DMS 273 treated with DMSO at 0.1 percent for 48 hours (cell line): Measurements from ENCODE around the gene SENP7.
"Not testable (repeated sequence)": the region's sequence is repeated elsewhere in the genome, so short reads cannot be mapped to it uniquely, and the experiment has no call there.

ENCODE experiments used
- DNase-seq: peaks from one replicate; lab custom pipeline; 2025; lab: John Stamatoyannopoulos, UW

The SENP7 gene, protein sequence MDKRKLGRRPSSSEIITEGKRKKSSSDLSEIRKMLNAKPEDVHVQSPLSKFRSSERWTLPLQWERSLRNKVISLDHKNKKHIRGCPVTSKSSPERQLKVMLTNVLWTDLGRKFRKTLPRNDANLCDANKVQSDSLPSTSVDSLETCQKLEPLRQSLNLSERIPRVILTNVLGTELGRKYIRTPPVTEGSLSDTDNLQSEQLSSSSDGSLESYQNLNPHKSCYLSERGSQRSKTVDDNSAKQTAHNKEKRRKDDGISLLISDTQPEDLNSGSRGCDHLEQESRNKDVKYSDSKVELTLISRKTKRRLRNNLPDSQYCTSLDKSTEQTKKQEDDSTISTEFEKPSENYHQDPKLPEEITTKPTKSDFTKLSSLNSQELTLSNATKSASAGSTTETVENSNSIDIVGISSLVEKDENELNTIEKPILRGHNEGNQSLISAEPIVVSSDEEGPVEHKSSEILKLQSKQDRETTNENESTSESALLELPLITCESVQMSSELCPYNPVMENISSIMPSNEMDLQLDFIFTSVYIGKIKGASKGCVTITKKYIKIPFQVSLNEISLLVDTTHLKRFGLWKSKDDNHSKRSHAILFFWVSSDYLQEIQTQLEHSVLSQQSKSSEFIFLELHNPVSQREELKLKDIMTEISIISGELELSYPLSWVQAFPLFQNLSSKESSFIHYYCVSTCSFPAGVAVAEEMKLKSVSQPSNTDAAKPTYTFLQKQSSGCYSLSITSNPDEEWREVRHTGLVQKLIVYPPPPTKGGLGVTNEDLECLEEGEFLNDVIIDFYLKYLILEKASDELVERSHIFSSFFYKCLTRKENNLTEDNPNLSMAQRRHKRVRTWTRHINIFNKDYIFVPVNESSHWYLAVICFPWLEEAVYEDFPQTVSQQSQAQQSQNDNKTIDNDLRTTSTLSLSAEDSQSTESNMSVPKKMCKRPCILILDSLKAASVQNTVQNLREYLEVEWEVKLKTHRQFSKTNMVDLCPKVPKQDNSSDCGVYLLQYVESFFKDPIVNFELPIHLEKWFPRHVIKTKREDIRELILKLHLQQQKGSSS

GRCh38 chr3:101512646-101513418, at the start of gene SENP7:
SENP7 (minus strand) TSS chr3:101513212; CDS start chr3:101513130, 82 bp downstream.
- DNase-seq, result peak; percentile 67

DNA sequence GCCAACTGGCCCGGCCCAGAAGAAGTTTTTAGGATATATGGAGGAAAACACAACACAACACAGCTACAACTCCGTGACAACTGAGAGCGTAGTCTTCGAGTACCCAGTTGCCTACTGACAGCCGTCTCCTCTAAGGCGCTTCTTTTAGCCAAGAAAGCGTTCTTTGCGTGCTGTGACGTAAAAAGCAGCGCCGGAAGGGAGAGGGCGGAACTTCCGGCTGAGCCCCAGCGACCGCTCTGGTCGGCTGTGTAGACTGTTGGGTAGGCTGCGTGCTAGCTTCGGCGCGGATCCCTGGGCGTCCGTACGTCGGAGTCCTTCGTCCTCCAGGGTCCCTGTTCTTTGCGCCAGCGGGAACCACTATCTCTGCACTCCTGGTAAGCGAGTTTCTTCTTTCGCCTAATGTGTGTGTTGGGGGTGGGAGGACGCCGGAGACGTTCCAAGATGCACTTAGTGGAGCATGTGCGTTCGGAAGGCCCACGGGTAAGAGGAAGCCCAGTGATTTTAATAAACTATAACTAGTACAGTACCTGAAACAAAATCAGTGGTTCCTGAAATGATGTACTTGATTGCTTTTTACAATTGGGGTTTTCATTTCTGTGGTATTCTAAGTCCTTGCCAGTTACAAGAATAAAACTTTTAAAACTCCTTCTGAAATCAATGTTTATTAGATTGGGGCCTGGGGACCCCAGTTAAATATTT, 48.8 kb upstream of the SENP7 start, which contains the start of gene TRMT10C:
TSS of gene TRMT10C (plus strand) at position 239 of the 699 bp plus-strand sequence. CDS start 2,914 bp downstream, outside the sequence.
- DNase-seq, result peak; percentile 88

DNA sequence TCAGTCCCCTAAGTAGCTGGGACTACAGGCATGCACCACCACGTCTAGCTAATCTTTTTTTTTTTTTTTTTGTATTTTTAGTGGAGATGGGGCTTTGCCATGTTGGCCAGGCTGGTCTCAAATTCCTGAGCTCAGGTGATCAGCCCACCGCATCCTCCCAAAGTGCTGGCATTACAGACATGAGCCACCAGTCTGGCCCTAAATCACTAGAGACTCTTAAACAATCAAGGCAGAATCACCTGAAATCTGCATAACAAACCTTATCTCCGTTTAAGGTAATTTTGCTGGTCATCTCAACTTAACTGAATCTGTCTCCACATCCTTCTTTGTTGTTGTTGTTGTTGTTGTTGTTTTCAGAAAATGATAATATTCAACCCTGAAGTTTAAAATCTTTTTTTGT, 43.1 kb upstream of the SENP7 start:
- no peak for DNase-seq

GRCh38 chr3:101553381-101553780, 40.4 kb upstream of the SENP7 start:
- DNase-seq, result not testable (repeated sequence)

DNA sequence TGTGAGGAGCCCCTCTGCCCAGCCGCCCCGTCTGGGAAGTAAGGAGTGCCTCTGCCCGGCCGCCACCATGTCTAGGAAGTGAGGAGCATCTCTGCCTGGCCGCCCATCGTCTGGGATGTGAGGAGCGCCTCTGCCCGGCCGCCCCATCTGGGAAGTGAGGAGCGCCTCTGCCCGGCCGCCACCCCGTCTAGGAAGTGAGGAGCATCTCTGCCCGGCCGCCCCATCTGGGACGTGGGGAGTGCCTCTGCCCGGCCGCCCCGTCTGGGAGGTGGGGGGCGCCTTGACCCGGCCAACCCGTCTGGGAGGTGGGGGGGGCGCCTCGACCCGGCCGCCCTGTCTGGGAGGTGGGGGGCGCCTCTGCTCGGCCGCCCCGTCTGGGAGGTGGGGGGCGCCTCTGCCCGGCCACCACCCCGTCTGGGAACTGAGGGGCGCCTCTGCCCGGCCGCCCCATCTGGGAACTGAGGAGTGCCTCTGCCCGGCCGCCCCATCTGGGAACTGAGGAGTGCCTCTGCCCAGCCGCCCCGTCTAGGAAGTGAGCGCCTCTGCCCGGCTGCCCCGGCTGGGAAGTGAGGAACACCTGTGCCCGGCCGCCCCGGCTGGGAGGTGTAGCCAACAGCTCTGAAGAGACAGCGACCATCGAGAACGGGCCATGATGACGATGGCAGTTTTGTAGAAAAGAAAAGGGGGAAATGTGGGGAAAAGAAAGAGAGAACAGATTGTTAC, 38.5 kb upstream of the SENP7 start:
- not testable (repeated sequence) for DNase-seq

- no peak for DNase-seq
These were observed 36.5 kb upstream of the SENP7 start for GRCh38 chr3:101549473-101549872.

DNA sequence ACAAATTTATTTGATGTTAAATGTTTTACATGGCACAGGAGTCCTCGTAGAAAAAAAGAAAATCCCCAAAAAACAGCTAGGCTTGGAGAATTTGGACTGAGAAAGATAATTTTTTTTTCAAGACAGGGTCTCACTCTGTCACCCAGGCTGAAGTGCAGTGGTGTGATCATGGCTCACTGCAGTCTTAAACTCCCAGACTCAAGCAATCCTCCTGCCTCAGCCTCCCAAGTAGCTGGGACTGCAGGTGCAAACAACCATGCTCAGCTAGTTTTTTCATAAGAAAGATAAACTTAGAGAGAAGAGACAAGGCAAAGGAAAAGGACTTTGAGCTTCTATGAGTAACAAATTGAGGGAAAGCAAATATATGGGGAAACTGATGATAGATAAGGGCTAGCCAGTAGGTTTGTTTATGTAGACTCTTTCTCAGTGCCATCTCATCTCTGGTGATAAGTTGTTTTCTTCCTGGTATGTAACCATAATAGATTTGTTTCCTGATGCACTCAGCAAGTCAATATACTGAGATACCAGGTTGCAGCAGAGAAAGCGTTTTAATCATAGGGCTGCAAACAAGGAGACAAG, 35.6 kb upstream of the SENP7 start:
- DNase-seq, result no peak

DNA sequence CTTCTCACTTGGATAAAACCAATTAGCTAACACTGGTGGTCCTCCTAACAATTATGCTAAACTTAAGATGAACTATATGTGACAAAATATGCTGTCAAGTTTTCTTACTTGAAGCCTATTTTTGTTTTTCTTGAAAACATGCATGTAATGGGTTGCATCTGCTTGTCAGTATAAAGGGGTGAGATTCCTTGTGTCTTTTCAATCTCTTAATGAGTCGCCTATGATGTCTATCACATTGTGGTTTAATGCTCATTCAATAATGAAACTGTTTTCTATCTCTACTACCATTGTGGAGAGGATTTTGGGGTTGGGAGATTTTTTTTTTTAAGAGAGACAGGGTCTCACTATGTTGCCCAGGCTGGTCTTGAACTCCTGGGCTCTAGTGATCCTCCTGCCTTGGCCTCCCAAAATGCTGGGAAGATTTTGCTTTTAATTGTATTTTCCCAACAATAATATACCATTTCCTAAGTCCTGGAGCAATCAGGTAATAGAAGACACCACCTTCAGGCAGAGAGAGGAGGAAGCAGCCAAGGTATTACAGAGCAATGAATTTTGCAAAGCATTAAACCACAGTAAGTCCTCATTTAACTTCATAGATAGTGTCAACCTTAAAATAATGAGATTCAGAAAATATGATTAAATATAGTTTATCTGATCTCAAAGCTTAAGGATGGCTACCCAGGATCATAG, 31.3 kb upstream of the SENP7 start:
- DNase-seq, result no peak

GRCh38 chr3:101542957-101543356, 29.9 kb upstream of the SENP7 start:
- DNase-seq, result no peak

- DNase-seq, result not testable (repeated sequence)
These were observed 23.9 kb upstream of the SENP7 start for GRCh38 chr3:101536955-101537354.

GRCh38 chr3:101536266-101536665, 23.3 kb upstream of the SENP7 start:
- DNase-seq, result no peak

GRCh38 chr3:101535221-101535620, 22.2 kb upstream of the SENP7 start:
- DNase-seq, result no peak

GRCh38 chr3:101533603-101533968, 20.6 kb upstream of the SENP7 start:
- no peak for DNase-seq

- no peak for DNase-seq
These were observed 20.0 kb upstream of the SENP7 start for GRCh38 chr3:101532783-101533602.

DNA sequence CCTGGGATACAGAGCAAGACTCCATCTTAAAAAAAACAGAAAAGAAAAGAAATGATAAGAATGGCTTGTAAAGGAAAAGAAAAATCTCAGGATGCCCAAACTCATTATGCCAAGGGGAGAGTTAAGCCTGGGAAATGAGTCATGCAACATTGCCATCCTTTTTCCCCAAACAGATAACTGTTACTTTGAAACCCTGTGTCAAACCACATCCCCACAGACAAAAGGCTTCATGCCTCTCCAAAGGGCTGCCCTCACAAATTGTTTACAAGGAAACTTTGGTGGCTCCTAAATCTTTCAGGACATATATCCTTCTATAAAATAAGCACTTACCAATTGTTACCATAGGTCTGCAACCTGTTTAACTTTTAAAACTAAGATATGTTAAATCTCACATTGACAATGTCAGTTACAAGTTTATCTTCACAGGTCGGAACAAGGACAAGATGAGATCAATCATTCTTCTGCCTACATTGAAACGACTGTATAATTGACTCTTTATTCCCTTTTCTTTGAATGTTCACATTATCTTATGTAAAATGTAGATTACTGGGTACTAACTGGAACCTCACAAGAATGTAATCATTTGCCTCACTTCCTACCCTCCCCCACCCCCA, 18.6 kb upstream of the SENP7 start:
- DNase-seq, result no peak

- DNase-seq, result no peak
These were observed 17.7 kb upstream of the SENP7 start for GRCh38 chr3:101530686-101531047.

DNA sequence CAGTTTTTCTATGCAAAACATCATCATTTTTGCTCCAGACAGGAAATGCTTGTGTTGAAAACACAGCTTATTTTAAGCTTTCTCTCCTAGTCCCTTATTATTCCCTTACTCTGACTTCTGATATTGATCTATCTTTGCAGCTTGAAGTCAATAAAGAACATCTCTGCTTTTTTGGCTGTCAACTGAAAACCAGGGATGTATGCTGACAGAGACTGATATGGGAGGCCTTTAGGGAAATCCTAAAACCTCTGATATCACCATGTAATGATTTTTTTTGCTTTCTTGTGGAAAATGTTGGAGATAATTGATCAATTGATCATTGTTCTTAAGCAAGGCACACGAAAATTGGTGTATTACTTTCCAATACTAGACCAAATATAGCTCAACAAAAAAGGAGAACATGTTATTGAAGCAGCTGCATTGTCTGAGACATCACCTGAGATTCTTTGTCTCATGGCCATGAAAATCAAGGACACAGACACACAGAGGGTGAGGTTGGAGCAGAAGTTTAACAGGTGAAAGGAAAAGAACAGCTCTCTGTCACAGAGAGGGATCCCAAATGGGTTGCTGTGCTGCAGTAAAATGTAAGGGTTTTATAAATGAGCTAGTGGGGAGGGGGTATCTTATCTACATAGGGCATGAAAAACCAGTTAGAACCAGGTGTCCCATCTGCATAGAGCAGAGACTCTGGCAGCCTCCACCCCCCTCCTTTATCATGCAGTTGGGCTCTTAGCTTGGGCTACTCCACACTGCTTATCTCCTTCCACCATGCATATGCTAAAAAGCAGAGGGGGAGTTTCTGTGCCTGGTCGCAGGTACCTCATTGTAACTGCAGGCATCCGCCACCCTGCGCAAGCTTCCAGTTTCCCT, 17.0 kb upstream of the SENP7 start:
- no peak for DNase-seq
